K562 (cell line): ENCODE data around the gene PPP1R37. TPM values are rescaled to one million over a fixed set of nuclear protein-coding genes. Genes with fewer than 3 reads are reported as not detected.

Source experiments
- CBFB ChIP-seq: sonication (generic); formaldehyde crosslinking; IDR thresholded peaks from 2 replicates; pipeline ENCODE4 v1.4.0; 2020; ENCODE audit warnings: mild to moderate bottlenecking, missing genetic modification reagents
- ESRRB ChIP-seq: fragments of 250-450 bp; sonication (Bioruptor Pico); IDR thresholded peaks from 2 replicates; pipeline ENCODE4 v1.5.0; 2020; ENCODE audit warnings: mild to moderate bottlenecking, moderate library complexity, borderline replicate concordance
- GATA2 ChIP-seq: sonication (generic); formaldehyde crosslinking; IDR thresholded peaks from 2 replicates; pipeline ENCODE4 v1.4.0; 2020; ENCODE audit warnings: mild to moderate bottlenecking, missing genetic modification reagents
- ILK ChIP-seq: fragments of 450-650 bp; IDR thresholded peaks from 2 replicates; pipeline ENCODE4 v1.6.1; 2016; ENCODE audit warnings: missing genetic modification characterization, low read depth, mild to moderate bottlenecking, missing compliant biosample characterization, moderate library complexity, borderline replicate concordance
- MYC ChIP-seq, 2 experiments: fragments of 250-450 bp in 1 of 2; sonication (Bioruptor Pico) in 1 of 2; IDR thresholded peaks; 2 replicates each; pipeline versions ENCODE4 v1.5.1 to v1.6.1; 2012 to 2021; ENCODE audit warnings: low read depth in 2 of 2, borderline replicate concordance in 1 of 2, improper control_type of control experiment in 1 of 2, low read length in 1 of 2, mild to moderate bottlenecking in 1 of 2, moderate library complexity in 1 of 2
- NFATC3 ChIP-seq: fragments of 450-650 bp; IDR thresholded peaks from 2 replicates; pipeline ENCODE4 v1.6.1; 2017; ENCODE audit warnings: mild to moderate bottlenecking
- PCBP1 ChIP-seq: fragments of 200-400 bp; formaldehyde crosslinking; IDR thresholded peaks from 2 replicates; pipeline ENCODE4 v1.6.1; 2018; ENCODE audit warnings: mild to moderate bottlenecking, low read depth, low read length; ENCODE audit not compliant: poor library complexity, severe bottlenecking
- POLR3G ChIP-seq: IDR thresholded peaks from 2 replicates; pipeline ENCODE4 v1.6.1; 2011; ENCODE audit not compliant: insufficient read length, insufficient replicate concordance; ENCODE audit errors: extremely low read depth
- TCFL5 ChIP-seq: fragments of 250-450 bp; sonication (Bioruptor Pico); conservative IDR thresholded peaks from 2 replicates; pipeline ENCODE4 v1.6.1; 2021; ENCODE audit warnings: mild to moderate bottlenecking, moderate library complexity, matching md5 sums
- ZNF584 ChIP-seq: fragments of 200-800 bp; sonication (Bioruptor generic); IDR thresholded peaks from 2 replicates; pipeline ENCODE4 v1.6.1; 2016; ENCODE audit warnings: low read depth, mild to moderate bottlenecking, missing genetic modification characterization, missing compliant biosample characterization
- polyA plus RNA-seq, 8 experiments: library from polyadenylated mRNA; depleted of rRNA in 4 of 8; stranded (reverse) in 5 of 8; unstranded in 3 of 8; fragments of >200 nt; fragmentation: Nextera tagmentation in 2 of 8; fragmentation: Illumina TruSeq in 1 of 8; extraction: Ambion mirVana in 2 of 8; extraction: Trizol in 1 of 8; gene quantifications; 2 replicates each; pipeline versions ENCODE4 v1.2.1 to v1.2.3, GENCODE V29; 2011 to 2014; ENCODE audit warnings: inconsistent platforms in 1 of 8, missing spikeins in 1 of 8
- total RNA-seq, 7 experiments: library from RNA; depleted of rRNA in 6 of 7; stranded (reverse); fragments of >200 nt in 6 of 7; fragmentation: Illumina TruSeq in 2 of 7; extraction: Trizol in 2 of 7; gene quantifications; 2 replicates each; pipeline versions ENCODE4 v1.2.1 to v1.2.3, GENCODE V29; 2011 to 2021; ENCODE audit warnings: low replicate concordance in 1 of 7
- TF ChIP-seq, protein P1 (sequence below), 2 experiments: IDR thresholded peaks; 2 replicates each; pipeline ENCODE4 v1.6.1; 2012; ENCODE audit warnings: improper control_type of control experiment in 2 of 2, low read depth in 2 of 2, low read length in 2 of 2, borderline replicate concordance in 1 of 2
- TF ChIP-seq, protein P2 (sequence below): fragments of 250-450 bp; sonication (Bioruptor Pico); IDR thresholded peaks from 2 replicates; pipeline ENCODE4 v1.4.0; 2020; ENCODE audit warnings: borderline replicate concordance
- TF ChIP-seq, protein P3 (sequence below): fragments of 450-650 bp; IDR thresholded peaks from 2 replicates; pipeline ENCODE4 v1.7.0; 2016; ENCODE audit warnings: borderline replicate concordance
- TF ChIP-seq, protein P4 (sequence below): sonication (generic); formaldehyde crosslinking; IDR thresholded peaks from 2 replicates; pipeline ENCODE4 v1.8.1; 2023; ENCODE audit warnings: mild to moderate bottlenecking, missing genetic modification reagents, moderate library complexity
- TF ChIP-seq, protein P5 (sequence below): fragments of 200-400 bp; formaldehyde crosslinking; IDR thresholded peaks from 2 replicates; pipeline ENCODE4 v1.6.1; 2017; ENCODE audit warnings: mild to moderate bottlenecking, low read depth, low read length, moderate library complexity

PPP1R37 gene
- total and polyA plus RNA-seq, 9 of the 15 experiments (the other 6 are each of a cell fraction or from before 2014, with no cell fraction given): 0.04 to 20.3 (median 7.3) TPM

DNA sequence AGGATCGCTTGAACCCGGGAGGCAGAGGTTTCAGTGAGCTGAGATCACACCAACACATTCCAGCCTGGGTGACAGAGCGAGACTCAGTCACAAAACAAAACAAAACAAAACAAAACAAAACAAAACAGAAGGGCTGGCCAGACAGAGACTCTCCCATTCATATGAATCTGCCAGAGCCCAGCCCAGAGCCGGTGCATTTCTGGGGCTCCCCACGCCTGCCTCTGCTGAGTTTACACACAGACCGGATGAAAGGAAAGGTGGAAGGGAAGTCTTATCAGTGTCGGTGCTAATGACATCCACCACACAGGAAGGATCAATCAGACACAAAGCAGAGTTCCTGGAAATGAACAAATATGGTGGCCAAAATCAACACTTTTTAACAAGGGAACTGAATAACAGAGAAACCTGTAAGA is 78.2 kb downstream of the PPP1R37 start (continued):
- TF ChIP-seq, protein P1, sequence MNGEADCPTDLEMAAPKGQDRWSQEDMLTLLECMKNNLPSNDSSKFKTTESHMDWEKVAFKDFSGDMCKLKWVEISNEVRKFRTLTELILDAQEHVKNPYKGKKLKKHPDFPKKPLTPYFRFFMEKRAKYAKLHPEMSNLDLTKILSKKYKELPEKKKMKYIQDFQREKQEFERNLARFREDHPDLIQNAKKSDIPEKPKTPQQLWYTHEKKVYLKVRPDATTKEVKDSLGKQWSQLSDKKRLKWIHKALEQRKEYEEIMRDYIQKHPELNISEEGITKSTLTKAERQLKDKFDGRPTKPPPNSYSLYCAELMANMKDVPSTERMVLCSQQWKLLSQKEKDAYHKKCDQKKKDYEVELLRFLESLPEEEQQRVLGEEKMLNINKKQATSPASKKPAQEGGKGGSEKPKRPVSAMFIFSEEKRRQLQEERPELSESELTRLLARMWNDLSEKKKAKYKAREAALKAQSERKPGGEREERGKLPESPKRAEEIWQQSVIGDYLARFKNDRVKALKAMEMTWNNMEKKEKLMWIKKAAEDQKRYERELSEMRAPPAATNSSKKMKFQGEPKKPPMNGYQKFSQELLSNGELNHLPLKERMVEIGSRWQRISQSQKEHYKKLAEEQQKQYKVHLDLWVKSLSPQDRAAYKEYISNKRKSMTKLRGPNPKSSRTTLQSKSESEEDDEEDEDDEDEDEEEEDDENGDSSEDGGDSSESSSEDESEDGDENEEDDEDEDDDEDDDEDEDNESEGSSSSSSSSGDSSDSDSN (IDR thresholded peaks at IDR 0.05; ENCODE audit: borderline replicate concordance in 1 of 2, low read depth in 2 of 2, low read length in 2 of 2): 0 out of 4 replicates have a peak, but pooled peaks have one; percentile 33 to 53
- no peak for TF ChIP-seq POLR3G
- TF ChIP-seq ILK (tag): no peak
- TF ChIP-seq TCFL5: no peak
- TF ChIP-seq, protein P2, sequence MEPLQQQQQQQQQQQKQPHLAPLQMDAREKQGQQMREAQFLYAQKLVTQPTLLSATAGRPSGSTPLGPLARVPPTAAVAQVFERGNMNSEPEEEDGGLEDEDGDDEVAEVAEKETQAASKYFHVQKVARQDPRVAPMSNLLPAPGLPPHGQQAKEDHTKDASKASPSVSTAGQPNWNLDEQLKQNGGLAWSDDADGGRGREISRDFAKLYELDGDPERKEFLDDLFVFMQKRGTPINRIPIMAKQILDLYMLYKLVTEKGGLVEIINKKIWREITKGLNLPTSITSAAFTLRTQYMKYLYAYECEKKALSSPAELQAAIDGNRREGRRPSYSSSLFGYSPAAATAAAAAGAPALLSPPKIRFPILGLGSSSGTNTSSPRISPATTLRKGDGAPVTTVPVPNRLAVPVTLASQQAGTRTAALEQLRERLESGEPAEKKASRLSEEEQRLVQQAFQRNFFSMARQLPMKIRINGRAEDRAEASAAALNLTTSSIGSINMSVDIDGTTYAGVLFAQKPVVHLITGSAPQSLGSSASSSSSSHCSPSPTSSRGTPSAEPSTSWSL (CRISPR knock-in tag): no peak
- TF ChIP-seq PCBP1: no peak
- peak; percentile 38; the same call in 1 of the 2 replicates for TF ChIP-seq GATA2
- TF ChIP-seq NFATC3: no peak
- no peak for TF ChIP-seq ESRRB
- TF ChIP-seq, protein P3, sequence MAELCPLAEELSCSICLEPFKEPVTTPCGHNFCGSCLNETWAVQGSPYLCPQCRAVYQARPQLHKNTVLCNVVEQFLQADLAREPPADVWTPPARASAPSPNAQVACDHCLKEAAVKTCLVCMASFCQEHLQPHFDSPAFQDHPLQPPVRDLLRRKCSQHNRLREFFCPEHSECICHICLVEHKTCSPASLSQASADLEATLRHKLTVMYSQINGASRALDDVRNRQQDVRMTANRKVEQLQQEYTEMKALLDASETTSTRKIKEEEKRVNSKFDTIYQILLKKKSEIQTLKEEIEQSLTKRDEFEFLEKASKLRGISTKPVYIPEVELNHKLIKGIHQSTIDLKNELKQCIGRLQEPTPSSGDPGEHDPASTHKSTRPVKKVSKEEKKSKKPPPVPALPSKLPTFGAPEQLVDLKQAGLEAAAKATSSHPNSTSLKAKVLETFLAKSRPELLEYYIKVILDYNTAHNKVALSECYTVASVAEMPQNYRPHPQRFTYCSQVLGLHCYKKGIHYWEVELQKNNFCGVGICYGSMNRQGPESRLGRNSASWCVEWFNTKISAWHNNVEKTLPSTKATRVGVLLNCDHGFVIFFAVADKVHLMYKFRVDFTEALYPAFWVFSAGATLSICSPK: no peak
- peak; percentile 28; the same call in 1 of the 2 replicates for TF ChIP-seq MYC (IDR thresholded peaks at IDR 0.05; ENCODE audit: low read depth, low read length)
- TF ChIP-seq MYC (CRISPR knock-in tag; IDR thresholded peaks at IDR 0.05; ENCODE audit: borderline replicate concordance, low read depth): no peak
- TF ChIP-seq, protein P4, sequence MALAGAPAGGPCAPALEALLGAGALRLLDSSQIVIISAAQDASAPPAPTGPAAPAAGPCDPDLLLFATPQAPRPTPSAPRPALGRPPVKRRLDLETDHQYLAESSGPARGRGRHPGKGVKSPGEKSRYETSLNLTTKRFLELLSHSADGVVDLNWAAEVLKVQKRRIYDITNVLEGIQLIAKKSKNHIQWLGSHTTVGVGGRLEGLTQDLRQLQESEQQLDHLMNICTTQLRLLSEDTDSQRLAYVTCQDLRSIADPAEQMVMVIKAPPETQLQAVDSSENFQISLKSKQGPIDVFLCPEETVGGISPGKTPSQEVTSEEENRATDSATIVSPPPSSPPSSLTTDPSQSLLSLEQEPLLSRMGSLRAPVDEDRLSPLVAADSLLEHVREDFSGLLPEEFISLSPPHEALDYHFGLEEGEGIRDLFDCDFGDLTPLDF (CRISPR knock-in tag): no peak
- no peak for TF ChIP-seq CBFB (CRISPR knock-in tag)
- no peak for TF ChIP-seq ZNF584 (CRISPR knock-in tag)
- TF ChIP-seq, protein P5, sequence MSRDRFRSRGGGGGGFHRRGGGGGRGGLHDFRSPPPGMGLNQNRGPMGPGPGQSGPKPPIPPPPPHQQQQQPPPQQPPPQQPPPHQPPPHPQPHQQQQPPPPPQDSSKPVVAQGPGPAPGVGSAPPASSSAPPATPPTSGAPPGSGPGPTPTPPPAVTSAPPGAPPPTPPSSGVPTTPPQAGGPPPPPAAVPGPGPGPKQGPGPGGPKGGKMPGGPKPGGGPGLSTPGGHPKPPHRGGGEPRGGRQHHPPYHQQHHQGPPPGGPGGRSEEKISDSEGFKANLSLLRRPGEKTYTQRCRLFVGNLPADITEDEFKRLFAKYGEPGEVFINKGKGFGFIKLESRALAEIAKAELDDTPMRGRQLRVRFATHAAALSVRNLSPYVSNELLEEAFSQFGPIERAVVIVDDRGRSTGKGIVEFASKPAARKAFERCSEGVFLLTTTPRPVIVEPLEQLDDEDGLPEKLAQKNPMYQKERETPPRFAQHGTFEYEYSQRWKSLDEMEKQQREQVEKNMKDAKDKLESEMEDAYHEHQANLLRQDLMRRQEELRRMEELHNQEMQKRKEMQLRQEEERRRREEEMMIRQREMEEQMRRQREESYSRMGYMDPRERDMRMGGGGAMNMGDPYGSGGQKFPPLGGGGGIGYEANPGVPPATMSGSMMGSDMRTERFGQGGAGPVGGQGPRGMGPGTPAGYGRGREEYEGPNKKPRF: no peak
